Stimulated activated CD8-positive, alpha-beta memory T cell treated with anti-CD3 and anti-CD28 coated beads, Interleukin-12 subunit alpha, Interleukin-12 subunit beta, amount 100 ng/mL, for 4 hours (primary cell): ENCODE results near the gene NBEAL2.

Source experiments
- DNase-seq: peaks from one replicate; pipeline ENCODE4 v3.0.0-alpha.2; 2020; ENCODE audit warnings: low read depth

NBEAL2 gene

DNA sequence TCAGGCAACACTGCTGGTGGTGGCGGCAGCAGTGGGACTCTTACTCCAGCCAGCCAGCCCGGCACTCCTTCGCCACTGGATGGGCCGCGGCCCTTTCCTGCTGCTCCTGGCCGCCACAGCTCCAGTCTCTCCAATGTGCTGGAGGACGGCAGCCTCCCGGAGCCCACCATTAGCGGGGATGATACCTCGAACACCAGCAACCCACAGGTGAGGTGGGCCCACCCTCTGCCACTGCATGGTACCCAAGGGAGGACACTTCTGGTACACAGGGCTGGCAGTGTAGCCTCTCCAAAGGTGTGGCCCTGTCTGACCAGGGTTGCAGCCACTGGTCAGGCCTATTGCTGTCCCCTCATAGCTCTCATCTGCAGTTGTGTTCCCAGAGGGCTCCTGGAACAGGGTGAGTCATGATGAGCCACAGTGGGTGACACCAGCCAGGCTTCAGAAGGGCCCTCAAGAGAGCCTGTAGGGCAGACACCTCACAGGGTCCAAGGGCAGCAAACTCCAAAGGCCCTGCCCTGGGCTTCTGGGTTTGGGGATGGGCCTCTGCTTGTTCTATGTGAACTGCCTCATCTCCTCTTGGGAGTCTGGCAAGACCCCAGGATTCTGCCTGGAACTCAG lies 20.8 kb downstream of the NBEAL2 start:
- DNase-seq = no peak

- no peak for DNase-seq
Measured at GRCh38 chr3:47000922-47001730, 21.7 kb downstream of the NBEAL2 start.

- DNase-seq = no peak
Measured at GRCh38 chr3:47001731-47002170, 22.3 kb downstream of the NBEAL2 start.

GRCh38 chr3:47002171-47003055 lies 22.9 kb downstream of the NBEAL2 start:
- DNase-seq = no peak

- DNase-seq = no peak
Measured at GRCh38 chr3:47003056-47003410, 23.6 kb downstream of the NBEAL2 start.

- no peak for DNase-seq
Measured at GRCh38 chr3:47003461-47004368, 24.2 kb downstream of the NBEAL2 start.

DNA sequence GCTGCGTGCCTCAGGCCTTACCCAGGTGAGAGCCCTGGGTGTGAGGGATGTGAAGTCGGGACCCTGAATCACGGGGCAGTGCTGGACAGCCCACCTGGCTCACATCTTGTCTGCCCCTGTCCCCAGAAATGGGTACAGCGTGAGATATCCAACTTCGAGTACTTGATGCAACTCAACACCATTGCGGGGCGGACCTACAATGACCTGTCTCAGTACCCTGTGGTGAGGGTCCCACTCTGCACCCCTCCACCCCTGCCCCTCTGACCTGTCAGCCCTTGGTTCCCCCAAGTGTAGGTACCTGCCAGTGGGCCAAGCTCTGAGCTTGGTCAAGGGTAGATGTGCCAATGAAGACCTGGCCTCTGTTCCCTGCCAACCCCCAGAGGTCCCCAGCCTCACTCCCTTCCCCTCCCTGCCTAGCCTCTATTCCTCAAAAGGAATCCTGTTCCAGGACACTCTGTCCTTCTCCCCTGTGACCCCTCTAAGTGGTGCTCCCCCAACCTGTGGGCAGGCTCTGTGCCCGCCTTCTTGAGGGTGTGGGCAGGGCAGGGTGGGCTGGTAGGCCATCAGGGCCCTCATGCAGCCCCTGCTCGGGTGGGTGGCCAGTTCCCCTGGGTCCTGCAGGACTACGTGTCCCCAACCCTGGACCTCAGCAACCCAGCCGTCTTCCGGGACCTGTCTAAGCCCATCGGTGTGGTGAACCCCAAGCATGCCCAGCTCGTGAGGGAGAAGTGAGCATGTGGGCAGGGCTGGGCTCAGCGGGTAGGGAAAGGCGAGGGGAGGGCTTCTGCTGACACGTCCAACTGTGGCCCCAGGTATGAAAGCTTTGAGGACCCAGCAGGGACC lies 25.1 kb downstream of the NBEAL2 start:
- DNase-seq = no peak

- no peak for DNase-seq
Measured at GRCh38 chr3:47005212-47006144, 26.0 kb downstream of the NBEAL2 start.

DNA sequence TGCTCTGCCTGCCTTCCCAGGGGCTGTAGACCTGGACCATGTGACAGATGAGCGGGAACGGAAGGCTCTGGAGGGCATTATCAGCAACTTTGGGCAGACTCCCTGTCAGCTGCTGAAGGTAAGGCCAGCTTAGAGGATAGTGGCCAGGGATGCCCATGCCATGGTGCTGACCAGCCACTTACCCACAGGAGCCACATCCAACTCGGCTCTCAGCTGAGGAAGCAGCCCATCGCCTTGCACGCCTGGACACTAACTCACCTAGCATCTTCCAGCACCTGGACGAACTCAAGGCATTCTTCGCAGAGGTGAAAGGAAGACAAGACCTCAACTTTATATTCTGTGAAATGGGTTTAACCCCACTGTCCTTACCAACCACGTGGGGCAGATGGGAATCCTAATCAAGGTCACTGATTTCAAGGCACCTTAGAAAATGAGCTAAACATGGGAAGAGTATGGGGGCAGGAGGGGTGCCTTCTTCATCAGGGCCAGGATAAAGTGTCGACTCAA lies 26.7 kb downstream of the NBEAL2 start:
- DNase-seq = no peak

DNA sequence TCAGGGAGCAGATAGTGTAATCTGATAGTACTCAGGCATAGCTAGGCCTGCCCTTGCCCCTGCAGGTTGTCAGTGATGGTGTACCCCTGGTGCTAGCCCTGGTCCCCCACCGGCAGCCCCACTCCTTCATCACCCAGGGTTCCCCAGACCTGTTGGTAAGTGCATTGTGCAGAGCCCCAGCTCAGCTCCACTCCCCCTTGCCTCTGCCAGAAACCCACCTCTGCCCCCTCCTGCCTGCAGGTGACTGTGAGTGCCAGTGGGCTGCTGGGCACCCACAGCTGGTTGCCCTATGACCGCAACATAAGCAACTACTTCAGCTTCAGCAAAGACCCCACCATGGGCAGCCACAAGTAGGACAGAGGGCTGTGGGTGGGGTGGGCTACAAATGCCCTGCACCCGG lies 27.5 kb downstream of the NBEAL2 start:
- DNase-seq = no peak

DNA sequence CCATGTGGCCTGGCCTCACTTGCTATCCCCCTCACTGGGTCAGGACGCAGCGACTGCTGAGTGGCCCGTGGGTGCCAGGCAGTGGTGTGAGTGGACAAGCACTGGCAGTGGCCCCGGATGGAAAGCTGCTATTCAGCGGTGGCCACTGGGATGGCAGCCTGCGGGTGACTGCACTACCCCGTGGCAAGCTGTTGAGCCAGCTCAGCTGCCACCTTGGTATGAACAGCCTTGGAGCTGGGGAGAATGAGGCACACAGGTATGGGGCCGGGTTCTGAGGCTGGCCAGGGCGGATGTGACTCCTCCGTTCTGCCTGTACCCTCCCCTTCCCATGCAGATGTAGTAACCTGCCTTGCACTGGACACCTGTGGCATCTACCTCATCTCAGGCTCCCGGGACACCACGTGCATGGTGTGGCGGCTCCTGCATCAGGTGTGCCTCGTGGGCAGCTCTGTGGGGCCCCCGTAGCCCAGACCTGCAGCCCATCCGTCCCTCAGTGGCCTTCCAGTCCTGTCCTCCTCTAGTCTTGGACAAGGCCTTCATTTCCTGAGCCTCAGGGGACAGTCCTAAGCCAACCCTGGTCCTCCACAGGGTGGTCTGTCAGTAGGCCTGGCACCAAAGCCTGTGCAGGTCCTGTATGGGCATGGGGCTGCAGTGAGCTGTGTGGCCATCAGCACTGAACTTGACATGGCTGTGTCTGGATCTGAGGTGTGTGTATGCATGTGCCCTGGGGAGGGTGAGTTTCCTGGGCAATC lies 28.2 kb downstream of the NBEAL2 start:
- DNase-seq = no peak

DNA sequence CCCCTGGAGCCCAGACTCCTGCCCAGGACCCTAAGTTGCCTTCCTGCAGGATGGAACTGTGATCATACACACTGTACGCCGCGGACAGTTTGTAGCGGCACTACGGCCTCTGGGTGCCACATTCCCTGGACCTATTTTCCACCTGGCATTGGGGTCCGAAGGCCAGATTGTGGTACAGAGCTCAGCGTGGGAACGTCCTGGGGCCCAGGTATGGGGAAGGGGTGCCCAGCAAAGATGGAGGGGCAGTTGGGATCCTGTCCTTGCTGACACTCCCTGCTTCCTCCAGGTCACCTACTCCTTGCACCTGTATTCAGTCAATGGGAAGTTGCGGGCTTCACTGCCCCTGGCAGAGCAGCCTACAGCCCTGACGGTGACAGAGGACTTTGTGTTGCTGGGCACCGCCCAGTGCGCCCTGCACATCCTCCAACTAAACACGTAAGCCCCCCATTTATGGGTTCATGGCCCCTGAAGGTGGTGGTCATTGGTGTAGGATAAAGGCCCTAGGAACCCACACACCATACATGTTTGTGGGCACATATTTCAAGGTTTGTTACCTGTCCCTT lies 28.8 kb downstream of the NBEAL2 start:
- no peak for DNase-seq

GRCh38 chr3:47008851-47009224 lies 29.4 kb downstream of the NBEAL2 start:
- DNase-seq = no peak

DNA sequence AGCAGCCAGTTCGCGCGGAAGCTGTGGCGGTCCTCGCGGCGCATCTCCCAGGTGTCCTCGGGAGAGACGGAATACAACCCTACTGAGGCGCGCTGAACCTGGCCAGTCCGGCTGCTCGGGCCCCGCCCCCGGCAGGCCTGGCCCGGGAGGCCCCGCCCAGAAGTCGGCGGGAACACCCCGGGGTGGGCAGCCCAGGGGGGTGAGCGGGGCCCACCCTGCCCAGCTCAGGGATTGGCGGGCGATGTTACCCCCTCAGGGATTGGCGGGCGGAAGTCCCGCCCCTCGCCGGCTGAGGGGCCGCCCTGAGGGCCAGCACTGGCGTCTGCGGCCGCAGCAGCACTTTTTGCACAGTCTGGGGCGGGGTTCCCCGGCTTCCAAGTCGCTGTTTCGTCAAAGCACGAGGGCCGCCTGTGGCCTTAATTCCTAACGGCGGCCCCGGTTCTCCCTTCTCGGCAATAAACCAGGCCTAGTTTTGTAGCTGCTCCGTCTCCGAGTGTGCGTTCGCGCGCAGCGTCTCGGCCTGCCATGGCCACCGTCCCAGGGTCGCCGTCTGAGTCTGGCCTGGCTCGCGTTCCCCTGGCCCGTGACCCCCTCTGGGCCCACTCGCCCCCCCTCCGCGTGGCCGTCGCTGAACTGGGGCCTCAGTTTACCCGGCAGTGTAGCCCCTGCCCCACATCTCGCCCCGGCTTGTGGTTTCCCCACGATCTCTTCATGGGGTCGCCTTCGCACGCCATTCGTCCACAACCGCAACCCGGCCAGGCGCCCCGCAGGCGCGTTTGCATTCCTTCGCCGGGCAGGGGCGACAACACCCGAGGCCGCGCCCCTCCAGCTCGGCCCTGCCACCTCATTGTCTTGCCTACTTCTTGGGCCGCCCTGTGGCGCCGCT lies 30.0 kb downstream of the NBEAL2 start:
- peak; percentile 67 for DNase-seq

- no peak for DNase-seq
Measured at GRCh38 chr3:47010111-47010712, 30.7 kb downstream of the NBEAL2 start.

- no peak for DNase-seq
Measured at GRCh38 chr3:47010910-47011309, 31.4 kb downstream of the NBEAL2 start.

DNA sequence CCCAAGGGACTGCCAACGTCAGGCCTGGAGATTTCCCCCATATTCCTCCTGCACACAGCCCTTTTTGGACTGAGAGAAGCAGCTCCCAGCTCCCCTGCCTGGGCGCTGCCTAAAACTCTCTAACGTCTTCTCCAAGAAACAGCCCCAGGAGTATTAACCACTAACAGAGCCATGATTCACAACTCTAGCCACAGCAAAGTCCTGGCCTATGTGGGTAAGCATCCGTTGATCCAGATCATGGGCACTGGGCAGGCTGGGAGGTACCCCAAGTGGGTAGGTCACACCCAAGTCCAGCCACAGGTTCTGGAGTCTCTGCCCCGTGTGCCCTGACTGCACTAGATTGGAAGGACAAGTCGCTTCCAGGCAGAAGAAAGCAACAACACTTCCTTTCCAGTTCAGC lies 31.9 kb downstream of the NBEAL2 start:
- DNase-seq = no peak
